Measurements from ENCODE around the gene GPR149. TPM values are rescaled to one million over a fixed set of nuclear protein-coding genes. Genes with fewer than 3 reads are reported as not detected.

Gene GPR149
- total and polyA plus RNA-seq, 8 donors, result 0.12 to 0.16 (median 0.15) TPM; not detected in 5

GRCh38 chr3:154338008-154338407 lies 92.0 kb downstream of the GPR149 start:
- ATAC-seq (no peak), DNase-seq (no peak), FAIRE-seq (no peak)
- no peak overlapping the region for H3K4me3 ChIP-seq
- no peak overlapping the region for H3K27ac ChIP-seq
- intact Hi-C loops (cut with DNase I), result no loop called here
- TF ChIP-seq CTCF (IDR thresholded peaks at IDR 0.05), result no peak
- H3K36me3 ChIP-seq, result no peaks in the 10 kb centered on the region
- H3K27me3 ChIP-seq, result no peaks in the 10 kb centered on the region
- no peaks in the 10 kb centered on the region for H3K4me1 ChIP-seq
- 60 to 71% methylated on average over 6 of the region's 6 CpGs for WGBS, 2 donors
- H3K9me3 ChIP-seq, result no peaks in the 10 kb centered on the region

- WGBS, 2 donors, result 4% methylated on average over 3 of the region's 3 CpGs
- peak in 3 of 4 donors; percentile 57 to 74 (median 62) for ATAC-seq
Measured at GRCh38 chr3:154334973-154335420, 95.0 kb downstream of the GPR149 start.

GRCh38 chr3:154327871-154328270 lies 102.1 kb downstream of the GPR149 start:
- no peaks in the 10 kb centered on the region for H3K36me3 ChIP-seq
- H3K4me3 ChIP-seq, result no peak overlapping the region
- no peak for ATAC-seq
- H3K27ac ChIP-seq, result no peak overlapping the region
- peaks cover 0 to 11% (median 9%) of the 10 kb centered on the region in 3 donors for H3K4me1 ChIP-seq
- intact Hi-C loops (cut with DNase I), result no loop called here
- H3K9me3 ChIP-seq, result no peaks in the 10 kb centered on the region
- no peak for DNase-seq
- TF ChIP-seq CTCF (IDR thresholded peaks at IDR 0.05), result no peak
- H3K27me3 ChIP-seq, result no peaks in the 10 kb centered on the region
- no peak for FAIRE-seq

More at GRCh38 chr3:154334973-154335420, 95.0 kb downstream of the GPR149 start:
- no peaks in the 10 kb centered on the region for H3K36me3 ChIP-seq
- TF ChIP-seq CTCF (IDR thresholded peaks at IDR 0.05), result peak; percentile 22 to 63 (median 40)
- H3K27me3 ChIP-seq, result no peaks in the 10 kb centered on the region
- FAIRE-seq (peak; percentile 91), DNase-seq (no peak)
- intact Hi-C loops (cut with DNase I), result no loop called here
- no peak overlapping the region for H3K4me3 ChIP-seq
- H3K27ac ChIP-seq, result no peak overlapping the region
- H3K4me1 ChIP-seq, result no peaks in the 10 kb centered on the region
- no peaks in the 10 kb centered on the region for H3K9me3 ChIP-seq

GRCh38 chr3:154324919-154325318 lies 105.1 kb downstream of the GPR149 start:
- Histone ChIP-seq H3K4me3 (peak overlapping the region in 2 of 4 donors; percentile 66 to 74), H3K9me3 (no peaks in the 10 kb centered on the region), H3K27me3 (no peaks in the 10 kb centered on the region), H3K4me1 (peaks cover 0 to 27% (median 26%) of the 10 kb centered on the region in 3 donors), H3K27ac (peak overlapping the region; percentile 63 to 86 (median 77)), H3K36me3 (no peaks in the 10 kb centered on the region)
- WGBS, 2 donors, result 53 to 63% methylated on average over 3 of the region's 3 CpGs
- FAIRE-seq (no peak), DNase-seq (no peak), ATAC-seq (peak in 3 of 4 donors; percentile 9 to 21 (median 15))
- no peak for TF ChIP-seq CTCF (IDR thresholded peaks at IDR 0.05)
- intact Hi-C loops (cut with DNase I), result no loop called here

- FAIRE-seq (no peak), ATAC-seq (peak; percentile 98 to 99 (median 98)), DNase-seq (peak; percentile 80 to 91 (median 84))
- H3K9me3 ChIP-seq, result no peaks in the 10 kb centered on the region
- no peaks in the 10 kb centered on the region for H3K36me3 ChIP-seq
- WGBS, 2 donors, result 0% methylated on average over 45 of the region's 45 CpGs
- peaks cover 0 to 28% (median 27%) of the 10 kb centered on the region in 3 donors for H3K4me1 ChIP-seq
- H3K27ac ChIP-seq, result peak within 1 kb of the TSS; percentile 63 to 86 (median 77)
- peak within 1 kb of the TSS; percentile 62 to 74 (median 64) for H3K4me3 ChIP-seq
- H3K27me3 ChIP-seq, result no peaks in the 10 kb centered on the region
- TF ChIP-seq CTCF (IDR thresholded peaks at IDR 0.05), result no peak
- intact Hi-C loops (cut with DNase I), result no loop called here
Measured at GRCh38 chr3:154323891-154324738, 105.9 kb downstream of the GPR149 start, which contains the start of gene DHX36. Gene DHX36, minus strand, starts transcription at chr3:154324487. Its CDS starts 71 bp downstream, at chr3:154324416.
